Suprapubic skin (tissue), 4 donors: Measurements from ENCODE around the gene ME3. TPM values are rescaled to one million over a fixed set of nuclear protein-coding genes. Genes with fewer than 3 reads are reported as not detected.

ENCODE experiments used
- DNase-seq, 2 donors: peaks; one replicate each; pipeline ENCODE4 v3.0.0-alpha.2; 2019; ENCODE audit warnings: low spot score in 2 of 2
- H3K27ac ChIP-seq: fragments of 200-600 bp; sonication (generic); one replicate; pipeline ENCODE4 v1.5.1; 2019
- H3K27me3 ChIP-seq: fragments of 200-600 bp; sonication (generic); one replicate; pipeline ENCODE4 v1.5.1; 2019
- H3K36me3 ChIP-seq: fragments of 200-600 bp; sonication (generic); one replicate; pipeline ENCODE4 v1.5.1; 2019
- H3K4me1 ChIP-seq: fragments of 200-600 bp; sonication (generic); one replicate; pipeline ENCODE4 v1.5.1; 2019
- H3K4me3 ChIP-seq: fragments of 200-600 bp; sonication (generic); one replicate; pipeline ENCODE4 v1.5.1; 2019; ENCODE audit warnings: mild to moderate bottlenecking
- H3K9me3 ChIP-seq: fragments of 200-600 bp; sonication (generic); one replicate; pipeline ENCODE4 v1.5.1; 2019
- EP300 ChIP-seq: sonication (generic); formaldehyde crosslinking; IDR thresholded peaks from one replicate; pipeline ENCODE4 v1.6.1; 2017; ENCODE audit warnings: antibody characterized with exemption
- POLR2A ChIP-seq, 2 donors: fragments of 450-650 bp; IDR thresholded peaks; one replicate each; pipeline ENCODE4 v1.6.1; 2017; ENCODE audit warnings: antibody characterized with exemption in 2 of 2, mild to moderate bottlenecking in 2 of 2, moderate library complexity in 2 of 2
- POLR2AphosphoS5 ChIP-seq, 3 donors: sonication (generic); formaldehyde crosslinking; IDR thresholded peaks; one replicate each; pipeline ENCODE4 v1.6.1; 2017; ENCODE audit warnings: antibody characterized with exemption in 3 of 3
- WGBS: methylation state at CpG from one replicate; pipeline ENCODE4 v1.1.5; 2018; 5-methylcytosine and 5-hydroxymethylcytosine counted together
- total RNA-seq, 4 donors: library from RNA; depleted of rRNA; stranded (reverse); fragments of >200 nt; gene quantifications; one replicate each; pipeline ENCODE4 v1.1.0, GENCODE V29; 2016
- TF ChIP-seq, protein P1 (sequence below), 2 donors: fragments of 200-600 bp in 1 of 2; fragments of 450-650 bp in 1 of 2; sonication (generic) in 1 of 2; IDR thresholded peaks; one replicate each; pipeline ENCODE4 v1.5.1; 2016 to 2019; ENCODE audit warnings: antibody characterized with exemption in 2 of 2, mild to moderate bottlenecking in 1 of 2, moderate library complexity in 1 of 2

ME3 gene
- total RNA-seq, 4 donors from 2014 or later: 3.7 to 17.0 (median 9.4) TPM

DNA sequence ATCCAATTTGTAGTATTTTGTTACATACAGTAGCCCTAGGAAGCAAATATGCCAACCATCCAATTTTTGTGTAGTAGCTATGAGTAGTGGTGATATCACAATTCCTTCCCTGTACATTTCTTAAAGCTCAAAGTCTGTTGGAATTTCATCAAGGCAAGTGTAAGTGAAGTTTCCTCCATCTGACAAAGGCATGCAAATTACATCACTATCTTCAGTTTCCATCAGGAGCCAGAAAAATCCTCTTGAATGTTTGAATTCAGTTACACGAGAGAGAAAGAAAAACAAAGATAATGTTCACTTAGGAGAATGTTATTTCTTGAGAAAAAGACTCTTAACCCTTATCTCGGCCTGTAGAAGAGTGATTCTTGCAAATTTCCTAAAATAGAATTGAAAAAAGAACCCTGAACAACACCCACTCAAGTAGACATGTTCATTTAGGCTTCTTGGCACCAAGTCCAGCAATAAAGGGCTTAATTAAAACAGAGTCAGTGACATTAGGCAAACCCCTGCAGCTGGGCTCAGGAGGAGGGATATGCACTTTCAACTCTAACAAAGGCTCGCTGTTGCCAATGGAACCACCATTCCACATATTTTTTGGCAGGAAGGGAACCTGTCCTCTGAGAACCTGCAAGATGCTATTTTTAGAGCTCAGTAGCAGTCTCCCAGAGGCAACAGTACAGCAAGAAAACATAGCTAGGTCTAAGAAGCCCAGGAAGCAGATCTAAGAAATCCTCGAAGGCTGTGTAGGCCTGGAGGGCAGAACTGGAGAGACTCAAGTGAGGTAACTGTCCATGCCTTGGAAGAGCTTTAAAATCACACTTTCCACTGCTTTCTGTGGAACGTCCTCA, 153.1 kb downstream of the ME3 start:
- H3K4me1 ChIP-seq: peaks cover 23% of the 10 kb centered on the region
- no peaks in the 10 kb centered on the region for H3K27me3 ChIP-seq
- H3K27ac ChIP-seq: no peak overlapping the region
- no peak for DNase-seq
- TF ChIP-seq POLR2A (IDR thresholded peaks at IDR 0.05) (no peak), POLR2AphosphoS5 (IDR thresholded peaks at IDR 0.05) (no peak)
- TF ChIP-seq, protein P1, sequence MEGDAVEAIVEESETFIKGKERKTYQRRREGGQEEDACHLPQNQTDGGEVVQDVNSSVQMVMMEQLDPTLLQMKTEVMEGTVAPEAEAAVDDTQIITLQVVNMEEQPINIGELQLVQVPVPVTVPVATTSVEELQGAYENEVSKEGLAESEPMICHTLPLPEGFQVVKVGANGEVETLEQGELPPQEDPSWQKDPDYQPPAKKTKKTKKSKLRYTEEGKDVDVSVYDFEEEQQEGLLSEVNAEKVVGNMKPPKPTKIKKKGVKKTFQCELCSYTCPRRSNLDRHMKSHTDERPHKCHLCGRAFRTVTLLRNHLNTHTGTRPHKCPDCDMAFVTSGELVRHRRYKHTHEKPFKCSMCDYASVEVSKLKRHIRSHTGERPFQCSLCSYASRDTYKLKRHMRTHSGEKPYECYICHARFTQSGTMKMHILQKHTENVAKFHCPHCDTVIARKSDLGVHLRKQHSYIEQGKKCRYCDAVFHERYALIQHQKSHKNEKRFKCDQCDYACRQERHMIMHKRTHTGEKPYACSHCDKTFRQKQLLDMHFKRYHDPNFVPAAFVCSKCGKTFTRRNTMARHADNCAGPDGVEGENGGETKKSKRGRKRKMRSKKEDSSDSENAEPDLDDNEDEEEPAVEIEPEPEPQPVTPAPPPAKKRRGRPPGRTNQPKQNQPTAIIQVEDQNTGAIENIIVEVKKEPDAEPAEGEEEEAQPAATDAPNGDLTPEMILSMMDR (IDR thresholded peaks at IDR 0.05): no peak
- no peak overlapping the region for H3K4me3 ChIP-seq
- no peaks in the 10 kb centered on the region for H3K36me3 ChIP-seq
- H3K9me3 ChIP-seq: no peaks in the 10 kb centered on the region
- 30% methylated on average over 5 of the region's 5 CpGs for WGBS

DNA sequence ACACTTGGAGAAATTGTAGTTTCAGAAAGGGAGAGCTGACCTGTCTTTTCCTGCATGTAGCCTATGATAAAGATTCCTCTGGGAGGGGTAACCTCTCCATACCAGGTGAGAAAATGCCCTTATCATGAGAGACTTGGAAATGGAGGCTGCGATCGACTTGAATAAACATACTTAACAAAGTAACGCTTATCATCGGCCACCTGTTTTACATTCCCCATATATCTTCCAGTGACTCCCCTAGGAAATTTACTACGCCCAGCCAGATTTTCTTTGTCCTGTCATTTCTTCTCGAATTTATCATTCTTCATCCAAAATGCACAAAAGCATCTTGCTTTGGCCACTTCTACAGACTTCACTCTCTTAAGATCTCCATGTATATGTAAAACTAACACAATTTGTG, 154.2 kb downstream of the ME3 start:
- 93% methylated on average over 6 of the region's 6 CpGs for WGBS
- TF ChIP-seq, protein P1 (IDR thresholded peaks at IDR 0.05): no peak
- TF ChIP-seq POLR2AphosphoS5 (IDR thresholded peaks at IDR 0.05) (no peak), EP300 (no peak), POLR2A (IDR thresholded peaks at IDR 0.05) (no peak)
- H3K4me3 ChIP-seq: no peak overlapping the region
- no peaks in the 10 kb centered on the region for H3K9me3 ChIP-seq
- H3K36me3 ChIP-seq: no peaks in the 10 kb centered on the region
- DNase-seq: no peak
- no peaks in the 10 kb centered on the region for H3K27me3 ChIP-seq
- peaks cover 15% of the 10 kb centered on the region for H3K4me1 ChIP-seq
- no peak overlapping the region for H3K27ac ChIP-seq

DNA sequence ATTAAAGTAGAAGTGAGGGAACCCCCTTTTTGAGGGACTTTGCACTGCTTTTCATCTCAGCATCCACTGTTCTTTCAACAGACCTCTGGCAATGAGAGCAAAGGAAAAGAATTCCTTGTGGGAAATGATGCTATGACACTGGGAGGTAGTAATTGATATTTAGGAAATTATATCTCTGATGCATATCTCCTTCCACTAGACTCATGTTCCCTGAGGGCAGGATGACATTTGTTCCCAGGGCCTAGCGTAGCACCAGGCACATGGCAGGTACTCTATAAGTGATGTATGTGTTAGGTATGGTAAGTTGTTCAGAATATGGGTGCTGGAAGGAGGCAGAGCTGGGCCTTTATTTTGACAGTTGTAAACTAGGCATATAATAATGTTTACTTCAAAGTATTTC, 154.9 kb downstream of the ME3 start:
- Histone ChIP-seq H3K4me1 (peaks cover 15% of the 10 kb centered on the region), H3K9me3 (no peaks in the 10 kb centered on the region), H3K27me3 (no peaks in the 10 kb centered on the region), H3K4me3 (no peak overlapping the region), H3K27ac (no peak overlapping the region), H3K36me3 (no peaks in the 10 kb centered on the region)
- DNase-seq: no peak
- TF ChIP-seq, protein P1 (IDR thresholded peaks at IDR 0.05): no peak
- TF ChIP-seq POLR2AphosphoS5 (IDR thresholded peaks at IDR 0.05): no peak
- no peak for TF ChIP-seq POLR2A (IDR thresholded peaks at IDR 0.05)
- TF ChIP-seq EP300: no peak
- WGBS: 86% methylated on average over 1 of the region's 1 CpG

DNA sequence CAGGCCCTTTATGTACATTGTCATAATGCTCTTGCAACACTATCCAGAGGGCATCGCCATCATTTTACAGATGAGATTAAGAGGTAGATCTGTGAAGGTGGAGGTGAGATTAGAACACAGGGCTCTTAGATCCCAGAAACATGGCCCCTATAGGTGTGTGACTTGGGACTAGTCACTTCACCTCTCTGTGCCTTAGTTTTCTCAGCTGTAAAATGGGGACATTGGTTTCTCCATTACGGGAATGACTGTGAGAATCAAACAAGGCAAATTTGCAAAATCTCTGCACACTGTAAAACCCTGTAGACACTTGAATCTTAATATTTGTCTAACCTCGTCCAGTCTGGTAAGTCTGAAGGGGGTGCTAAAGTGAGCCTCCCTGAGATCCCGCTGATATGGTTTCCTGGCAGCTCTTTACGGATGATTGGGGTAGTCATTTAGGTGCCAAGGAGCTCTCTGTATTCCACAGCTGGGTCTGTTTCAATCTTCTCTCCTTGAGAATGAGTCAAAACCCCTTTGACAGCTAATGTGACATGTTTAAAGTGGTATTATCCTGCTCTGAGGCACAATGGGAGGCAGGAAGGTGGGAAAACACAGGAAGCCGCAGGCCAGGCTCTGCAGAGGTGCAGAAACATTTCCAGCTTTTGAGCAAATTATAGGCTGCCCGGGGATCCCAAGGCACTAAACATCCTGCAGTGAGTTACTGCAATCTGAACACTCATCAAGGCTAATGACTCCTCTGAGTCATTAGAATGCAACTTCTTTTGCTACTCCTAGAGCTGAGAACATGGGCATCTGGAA, 156.9 kb downstream of the ME3 start:
- H3K4me1 ChIP-seq: peaks cover 26% of the 10 kb centered on the region

More for the DNA sequence above, 156.9 kb downstream of the ME3 start:
- DNase-seq: no peak
- TF ChIP-seq, protein P1 (IDR thresholded peaks at IDR 0.05): no peak
- TF ChIP-seq POLR2A (IDR thresholded peaks at IDR 0.05) (no peak), EP300 (no peak), POLR2AphosphoS5 (IDR thresholded peaks at IDR 0.05) (no peak)
- Histone ChIP-seq H3K27ac (peak overlapping the region; percentile 27), H3K27me3 (no peaks in the 10 kb centered on the region), H3K4me3 (no peak overlapping the region), H3K9me3 (no peaks in the 10 kb centered on the region), H3K36me3 (no peaks in the 10 kb centered on the region)
- WGBS: 63% methylated on average over 7 of the region's 7 CpGs
